Progenitor cell of endocrine pancreas (in vitro differentiated cells): ENCODE results near the gene COL4A5. TPM values are rescaled to one million over a fixed set of nuclear protein-coding genes. Genes with fewer than 3 reads are reported as not detected.
A peak's percentile ranks its signal among the peaks of the same experiment; 100 is the strongest.

ENCODE experiments used
- DNase-seq: peaks from one replicate; pipeline ENCODE4 v3.0.0; 2021; ENCODE audit warnings: low spot score; ENCODE audit not compliant: unreplicated experiment
- H3K27ac Mint-ChIP-seq: 2 replicates; pipeline ENCODE4 v1.8.0; 2021; ENCODE audit warnings: mild to moderate bottlenecking, moderate library complexity, mixed read lengths
- H3K27me3 Mint-ChIP-seq: 2 replicates; pipeline ENCODE4 v1.8.0; 2021; ENCODE audit warnings: mixed read lengths
- H3K36me3 Mint-ChIP-seq: 2 replicates; pipeline ENCODE4 v1.8.0; 2022; ENCODE audit warnings: mixed read lengths; ENCODE audit not compliant: insufficient read depth
- H3K4me1 Mint-ChIP-seq: 2 replicates; pipeline ENCODE4 v1.8.0; 2021; ENCODE audit warnings: low read depth, mixed read lengths
- H3K4me3 Mint-ChIP-seq: 2 replicates; pipeline ENCODE4 v1.8.0; 2021; ENCODE audit warnings: low read depth, mild to moderate bottlenecking, moderate library complexity, mixed read lengths
- H3K9me3 Mint-ChIP-seq: 2 replicates; pipeline ENCODE4 v1.8.0; 2021; ENCODE audit warnings: low read depth, mixed read lengths
- total RNA-seq: library from RNA; stranded (reverse); gene quantifications from 2 replicates; pipeline ENCODE4 v1.2.1, GENCODE V29; 2021
- TF ChIP-seq, protein P1 (sequence below): fragments of 200-600 bp; sonication (generic); IDR thresholded peaks from one replicate; pipeline ENCODE4 v1.5.0; 2021; ENCODE audit warnings: antibody characterized with exemption, mild to moderate bottlenecking; ENCODE audit not compliant: unreplicated experiment

Gene COL4A5
- total RNA-seq, 1 donor from 2014 or later, result 276 TPM

DNA sequence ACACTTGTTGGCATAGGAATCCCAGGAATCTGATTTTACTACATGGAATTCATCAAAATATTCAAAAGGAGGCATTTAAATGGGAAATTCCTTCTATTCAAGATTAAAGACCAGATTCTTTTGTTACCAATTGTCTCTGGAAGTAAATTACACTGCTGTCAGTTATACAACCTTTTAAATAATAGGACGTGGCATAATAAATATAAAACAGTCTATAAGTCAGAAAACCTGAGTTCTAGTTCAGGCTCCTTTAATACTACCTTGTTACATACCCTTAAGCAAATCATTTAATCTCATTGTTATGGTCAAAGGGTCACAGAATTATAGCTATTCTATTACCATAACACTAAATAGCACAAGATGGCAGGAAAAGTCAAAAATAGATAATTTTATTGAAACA lies 20.2 kb upstream of the COL4A5 start:
- H3K27me3 Mint-ChIP-seq, result no peaks in the 10 kb centered on the region
- DNase-seq, result no peak
- peaks cover 37% of the 10 kb centered on the region for H3K4me1 Mint-ChIP-seq
- H3K27ac Mint-ChIP-seq, result peak overlapping the region; percentile 51
- no peaks in the 10 kb centered on the region for H3K36me3 Mint-ChIP-seq
- no peak overlapping the region for H3K4me3 Mint-ChIP-seq
- TF ChIP-seq, protein P1, sequence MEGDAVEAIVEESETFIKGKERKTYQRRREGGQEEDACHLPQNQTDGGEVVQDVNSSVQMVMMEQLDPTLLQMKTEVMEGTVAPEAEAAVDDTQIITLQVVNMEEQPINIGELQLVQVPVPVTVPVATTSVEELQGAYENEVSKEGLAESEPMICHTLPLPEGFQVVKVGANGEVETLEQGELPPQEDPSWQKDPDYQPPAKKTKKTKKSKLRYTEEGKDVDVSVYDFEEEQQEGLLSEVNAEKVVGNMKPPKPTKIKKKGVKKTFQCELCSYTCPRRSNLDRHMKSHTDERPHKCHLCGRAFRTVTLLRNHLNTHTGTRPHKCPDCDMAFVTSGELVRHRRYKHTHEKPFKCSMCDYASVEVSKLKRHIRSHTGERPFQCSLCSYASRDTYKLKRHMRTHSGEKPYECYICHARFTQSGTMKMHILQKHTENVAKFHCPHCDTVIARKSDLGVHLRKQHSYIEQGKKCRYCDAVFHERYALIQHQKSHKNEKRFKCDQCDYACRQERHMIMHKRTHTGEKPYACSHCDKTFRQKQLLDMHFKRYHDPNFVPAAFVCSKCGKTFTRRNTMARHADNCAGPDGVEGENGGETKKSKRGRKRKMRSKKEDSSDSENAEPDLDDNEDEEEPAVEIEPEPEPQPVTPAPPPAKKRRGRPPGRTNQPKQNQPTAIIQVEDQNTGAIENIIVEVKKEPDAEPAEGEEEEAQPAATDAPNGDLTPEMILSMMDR, result no peak
- no peaks in the 10 kb centered on the region for H3K9me3 Mint-ChIP-seq

DNA sequence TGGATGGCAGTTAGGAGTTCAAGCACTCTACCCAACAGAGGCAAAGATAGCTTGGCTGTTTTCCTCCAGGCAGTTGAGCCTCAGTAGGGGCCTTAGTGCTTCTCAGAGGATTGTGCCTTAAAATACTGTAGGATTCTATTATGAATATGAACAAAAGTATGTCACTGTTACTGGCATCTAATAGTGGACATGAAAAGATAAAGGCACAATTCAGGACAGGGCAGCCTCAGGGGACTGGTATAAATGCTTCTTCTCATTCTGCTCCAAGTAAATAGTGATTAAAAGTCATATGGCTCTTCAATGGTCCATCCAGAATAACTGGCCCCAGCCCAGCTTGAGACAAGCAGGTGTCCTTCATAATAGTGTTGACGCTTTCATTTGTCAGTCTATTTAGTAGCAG lies 19.2 kb upstream of the COL4A5 start:
- no peak overlapping the region for H3K4me3 Mint-ChIP-seq
- peaks cover 33% of the 10 kb centered on the region for H3K4me1 Mint-ChIP-seq
- H3K27ac Mint-ChIP-seq, result no peak overlapping the region
- TF ChIP-seq, protein P1, result no peak
- no peaks in the 10 kb centered on the region for H3K27me3 Mint-ChIP-seq
- no peak for DNase-seq
- H3K36me3 Mint-ChIP-seq, result no peaks in the 10 kb centered on the region
- H3K9me3 Mint-ChIP-seq, result no peaks in the 10 kb centered on the region

DNA sequence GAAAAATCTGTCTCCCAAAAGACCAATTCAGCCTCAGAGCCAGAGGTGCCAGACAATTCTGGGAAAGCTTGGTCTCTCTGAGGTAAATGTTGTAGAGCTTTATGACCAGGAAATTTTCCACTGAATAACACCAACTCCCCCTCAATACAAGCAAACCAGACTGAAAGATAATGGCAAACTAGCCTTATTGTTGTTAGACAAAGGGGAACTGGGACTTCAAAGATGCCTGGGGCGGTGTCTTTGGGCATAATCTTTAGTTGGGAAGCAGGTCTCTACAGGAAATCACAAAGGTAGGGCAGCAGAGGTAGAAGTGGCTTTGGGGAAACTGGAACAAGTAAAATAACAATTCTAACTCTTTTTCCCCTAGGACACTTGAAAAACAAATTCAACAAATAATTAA lies 13.4 kb upstream of the COL4A5 start:
- no peak for DNase-seq
- no peaks in the 10 kb centered on the region for H3K27me3 Mint-ChIP-seq
- H3K9me3 Mint-ChIP-seq, result no peaks in the 10 kb centered on the region
- H3K4me1 Mint-ChIP-seq, result peaks cover 3% of the 10 kb centered on the region
- H3K36me3 Mint-ChIP-seq, result peaks cover 3% of the 10 kb centered on the region
- TF ChIP-seq, protein P1, result no peak
- no peak overlapping the region for H3K27ac Mint-ChIP-seq
- no peak overlapping the region for H3K4me3 Mint-ChIP-seq

DNA sequence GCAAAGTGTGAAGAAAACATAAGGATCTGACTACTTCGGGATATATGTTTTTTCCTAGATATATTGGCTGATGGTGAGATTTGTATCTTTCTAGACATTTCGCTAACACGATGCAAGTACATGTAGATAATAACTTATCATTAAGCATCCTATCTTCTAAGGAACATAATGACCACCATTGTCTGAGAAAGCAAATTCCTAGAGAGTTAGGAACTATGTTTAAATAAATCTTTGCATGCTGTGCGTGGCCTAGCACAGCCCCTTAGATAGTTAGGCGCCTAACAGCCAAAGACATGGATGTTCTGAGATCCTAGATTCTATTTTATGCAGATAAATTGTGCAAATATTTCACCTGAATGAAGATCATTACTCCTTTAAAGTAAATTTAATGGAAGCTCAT lies 4.4 kb upstream of the COL4A5 start:
- H3K9me3 Mint-ChIP-seq, result no peaks in the 10 kb centered on the region
- H3K4me1 Mint-ChIP-seq, result peaks cover 36% of the 10 kb centered on the region
- H3K4me3 Mint-ChIP-seq, result no peak overlapping the region
- DNase-seq, result no peak
- H3K36me3 Mint-ChIP-seq, result peaks cover 3% of the 10 kb centered on the region
- no peak overlapping the region for H3K27ac Mint-ChIP-seq
- H3K27me3 Mint-ChIP-seq, result no peaks in the 10 kb centered on the region
- TF ChIP-seq, protein P1, result no peak

DNA sequence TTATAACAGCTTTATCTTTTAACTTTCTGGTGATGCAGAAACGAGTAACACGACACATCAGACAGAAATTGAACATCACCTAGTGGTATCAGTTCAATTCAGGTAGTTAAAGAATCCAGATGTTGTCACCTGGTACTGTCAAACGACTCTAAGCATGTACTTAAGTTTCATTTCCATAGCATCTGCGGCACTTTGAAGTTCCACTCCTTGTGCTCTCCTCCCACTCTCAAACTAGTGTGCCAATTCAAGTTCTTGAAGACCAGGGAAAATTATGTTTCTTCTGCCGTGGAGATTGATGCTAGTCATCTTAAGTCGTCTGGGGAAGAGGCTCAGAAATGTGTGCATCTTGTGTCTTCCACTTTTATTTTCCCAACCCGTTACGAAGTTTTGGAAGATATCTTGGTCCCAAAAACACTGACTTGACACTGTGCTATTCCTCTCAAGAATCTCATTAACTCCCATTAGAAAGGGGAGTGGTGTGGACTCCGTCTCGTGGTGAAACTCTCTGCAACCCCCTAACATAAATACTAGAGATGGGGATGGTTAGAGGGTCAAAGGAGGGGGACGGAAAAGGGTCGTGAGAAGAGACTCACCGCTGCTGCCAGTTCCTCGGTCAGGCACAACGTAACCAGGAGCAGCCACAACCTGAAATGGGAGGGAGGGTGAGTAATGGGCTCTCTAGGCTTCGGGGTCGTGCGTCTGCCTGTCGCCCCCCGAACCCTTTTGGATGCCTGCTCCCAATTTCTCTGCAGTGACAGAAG lies 2.1 kb upstream of the COL4A5 start:
- Mint-ChIP-seq H3K9me3 (no peaks in the 10 kb centered on the region), H3K4me3 (peak overlapping the region; percentile 100), H3K36me3 (no peaks in the 10 kb centered on the region), H3K27me3 (no peaks in the 10 kb centered on the region), H3K27ac (peak overlapping the region; percentile 84), H3K4me1 (peaks cover 47% of the 10 kb centered on the region)
- TF ChIP-seq, protein P1, result no peak
- DNase-seq, result no peak
